Activated T-helper 1 cell treated with anti-CD3 and anti-CD28 coated beads, Interleukin-12 subunit alpha, Interleukin-12 subunit beta, Interleukin-2, Interleukin-4 antibody, amounts not matched to agents 30 ng/mL and 10 ng/mL and 1 ng/mL, durations not matched to agents 14 hours and 24 hours and 36 hours (primary cell): Measurements from ENCODE around the gene SRSF11. TPM values are rescaled to one million over a fixed set of nuclear protein-coding genes. Genes with fewer than 3 reads are reported as not detected.

Source experiments
- DNase-seq: peaks from one replicate; pipeline ENCODE4 v3.0.0; 2021; ENCODE audit warnings: low spot score
- H3K27ac Mint-ChIP-seq: one replicate; pipeline ENCODE4 v1.8.0; 2021; ENCODE audit warnings: mild to moderate bottlenecking, mixed read lengths
- H3K27me3 Mint-ChIP-seq: one replicate; pipeline ENCODE4 v1.8.0; 2022; ENCODE audit warnings: mild to moderate bottlenecking, moderate library complexity, mixed read lengths; ENCODE audit not compliant: insufficient read depth
- H3K36me3 Mint-ChIP-seq: one replicate; pipeline ENCODE4 v1.8.0; 2021; ENCODE audit warnings: low read depth, mixed read lengths
- H3K4me1 Mint-ChIP-seq: one replicate; pipeline ENCODE4 v1.8.0; 2021; ENCODE audit warnings: low read depth, mixed read lengths
- H3K4me3 Mint-ChIP-seq: one replicate; pipeline ENCODE4 v1.8.0; 2021; ENCODE audit warnings: mild to moderate bottlenecking, moderate library complexity, mixed read lengths
- H3K9me3 Mint-ChIP-seq: one replicate; pipeline ENCODE4 v1.8.0; 2021; ENCODE audit warnings: mixed read lengths
- intact Hi-C: fragments of 100-400 bp; cut with micrococcal nuclease; formaldehyde crosslinking; loops from one replicate; pipeline ENCODE4 v1.15.1; 2024
- total RNA-seq: library from RNA; stranded (reverse); gene quantifications from 2 replicates; pipeline ENCODE4 v1.2.3, GENCODE V29; 2022

The SRSF11 gene
- total RNA-seq, 1 donor from 2014 or later: 199 TPM

GRCh38 chr1:70231475-70231874 is 10.3 kb downstream of the SRSF11 start:
- Mint-ChIP-seq H3K27me3 (no peaks in the 10 kb centered on the region), H3K36me3 (peaks cover 59% of the 10 kb centered on the region), H3K4me1 (peaks cover 22% of the 10 kb centered on the region), H3K27ac (no peak overlapping the region), H3K9me3 (no peaks in the 10 kb centered on the region), H3K4me3 (no peak overlapping the region)
- intact Hi-C loops: no loop called here
- DNase-seq: no peak

DNA sequence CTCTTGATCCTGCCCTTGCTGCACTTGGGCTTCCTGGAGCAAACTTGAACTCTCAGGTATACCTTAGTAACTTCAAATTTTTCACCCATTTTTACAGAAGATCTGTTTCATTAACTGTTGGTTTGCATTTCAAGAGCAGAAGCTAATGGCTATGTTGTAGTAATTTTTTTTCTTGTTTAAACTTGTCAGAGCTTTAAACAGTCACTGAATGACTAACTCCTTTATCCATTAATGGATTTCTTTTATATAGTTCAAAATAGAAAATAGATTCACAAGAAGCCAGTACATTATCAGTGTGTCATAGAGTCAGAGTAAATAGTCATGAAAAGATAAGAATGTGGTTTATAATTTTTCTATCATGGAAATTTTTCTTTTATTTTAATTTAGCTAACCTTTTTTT is 13.6 kb downstream of the SRSF11 start:
- DNase-seq: no peak
- no peaks in the 10 kb centered on the region for H3K27me3 Mint-ChIP-seq
- H3K9me3 Mint-ChIP-seq: no peaks in the 10 kb centered on the region
- peaks cover 58% of the 10 kb centered on the region for H3K36me3 Mint-ChIP-seq
- peaks cover 11% of the 10 kb centered on the region for H3K4me1 Mint-ChIP-seq
- no peak overlapping the region for H3K4me3 Mint-ChIP-seq
- intact Hi-C loops: loop anchor here (1.0 kb wide), 1 partner anchor 13 kb away; the partner anchor contains the start of gene SRSF11
- H3K27ac Mint-ChIP-seq: no peak overlapping the region

DNA sequence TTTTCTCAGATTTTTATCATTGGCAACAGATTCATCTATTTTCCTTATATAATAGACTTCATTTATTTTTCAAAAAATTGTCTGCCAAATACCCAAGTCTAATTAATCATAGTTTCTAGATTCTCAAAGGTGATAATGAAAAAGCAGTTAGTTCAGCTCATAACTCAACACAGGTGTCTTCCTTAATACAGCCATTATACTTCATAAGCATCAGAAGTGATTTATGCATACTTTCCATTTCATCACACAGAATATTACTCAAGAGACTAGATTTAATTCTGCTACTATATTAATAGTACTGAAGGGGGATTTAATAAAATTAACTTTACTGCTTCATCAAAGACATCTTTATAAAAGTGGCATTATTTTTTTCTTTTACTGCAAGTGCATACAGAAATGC is 18.8 kb downstream of the SRSF11 start:
- H3K36me3 Mint-ChIP-seq: peaks cover 48% of the 10 kb centered on the region
- no peak overlapping the region for H3K27ac Mint-ChIP-seq

DNA sequence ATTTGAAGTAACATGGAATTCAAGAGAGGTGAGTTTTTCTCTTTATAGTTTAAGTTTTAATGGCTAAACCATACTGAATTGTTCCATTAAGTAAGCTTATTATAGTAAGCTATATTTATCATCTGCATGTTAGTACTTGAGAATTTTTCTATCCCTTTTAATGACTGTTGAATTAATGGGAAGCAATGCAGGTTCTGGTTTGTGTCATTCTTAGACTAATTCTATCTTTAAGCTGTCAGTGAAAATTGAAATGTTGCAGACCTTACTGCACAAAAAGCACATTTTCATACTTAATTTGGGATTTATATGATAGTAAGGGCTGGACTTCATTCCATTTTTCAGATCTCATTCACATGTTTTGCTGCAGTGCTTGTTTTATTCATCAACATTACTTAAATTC is 25.9 kb downstream of the SRSF11 start:
- Mint-ChIP-seq H3K4me3 (no peak overlapping the region), H3K9me3 (no peaks in the 10 kb centered on the region), H3K27me3 (no peaks in the 10 kb centered on the region), H3K36me3 (peaks cover 61% of the 10 kb centered on the region), H3K4me1 (peaks cover 38% of the 10 kb centered on the region), H3K27ac (peak overlapping the region; percentile 27)
- intact Hi-C loops: loop anchor here (5.0 kb wide), 1 partner anchor 265 kb away; no protein-coding TSS in a partner anchor
- DNase-seq: no peak

More for the DNA sequence above, 18.8 kb downstream of the SRSF11 start:
- peaks cover 20% of the 10 kb centered on the region for H3K4me1 Mint-ChIP-seq
- no peak overlapping the region for H3K4me3 Mint-ChIP-seq
- no peaks in the 10 kb centered on the region for H3K9me3 Mint-ChIP-seq
- no peak for DNase-seq
- intact Hi-C loops: no loop called here
- H3K27me3 Mint-ChIP-seq: no peaks in the 10 kb centered on the region

DNA sequence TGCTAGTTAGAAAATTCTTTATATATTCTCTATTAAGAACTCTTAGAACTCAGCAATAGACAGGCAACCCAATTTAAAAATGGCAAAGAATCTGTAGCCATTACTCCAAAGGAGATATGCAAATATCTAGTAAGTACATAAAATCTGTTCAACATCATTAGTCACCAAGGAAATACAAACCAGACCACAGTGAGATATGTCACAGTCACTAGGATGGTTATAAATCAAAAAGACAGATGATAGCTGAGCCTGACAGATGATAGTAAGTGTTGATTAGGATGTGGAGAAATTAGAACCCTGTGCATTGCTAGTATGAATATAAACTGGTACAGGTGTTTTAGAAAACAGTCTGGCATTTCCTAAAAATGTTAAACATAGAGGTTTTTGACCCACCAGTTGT is 26.6 kb downstream of the SRSF11 start:
- Mint-ChIP-seq H3K4me1 (peaks cover 38% of the 10 kb centered on the region), H3K27ac (peak overlapping the region; percentile 5), H3K27me3 (no peaks in the 10 kb centered on the region), H3K9me3 (no peaks in the 10 kb centered on the region), H3K4me3 (no peak overlapping the region), H3K36me3 (peaks cover 63% of the 10 kb centered on the region)
- DNase-seq: no peak
- intact Hi-C loops: loop anchor here (5.0 kb wide), 1 partner anchor 265 kb away; no protein-coding TSS in a partner anchor

GRCh38 chr1:70248729-70249128 is 27.5 kb downstream of the SRSF11 start:
- DNase-seq: no peak
- Mint-ChIP-seq H3K27ac (peak overlapping the region; percentile 24), H3K27me3 (no peaks in the 10 kb centered on the region), H3K4me3 (no peak overlapping the region), H3K4me1 (peaks cover 38% of the 10 kb centered on the region), H3K9me3 (no peaks in the 10 kb centered on the region), H3K36me3 (peaks cover 59% of the 10 kb centered on the region)
- intact Hi-C loops: loop anchor here (5.0 kb wide), 1 partner anchor 264 kb away; no protein-coding TSS in a partner anchor

DNA sequence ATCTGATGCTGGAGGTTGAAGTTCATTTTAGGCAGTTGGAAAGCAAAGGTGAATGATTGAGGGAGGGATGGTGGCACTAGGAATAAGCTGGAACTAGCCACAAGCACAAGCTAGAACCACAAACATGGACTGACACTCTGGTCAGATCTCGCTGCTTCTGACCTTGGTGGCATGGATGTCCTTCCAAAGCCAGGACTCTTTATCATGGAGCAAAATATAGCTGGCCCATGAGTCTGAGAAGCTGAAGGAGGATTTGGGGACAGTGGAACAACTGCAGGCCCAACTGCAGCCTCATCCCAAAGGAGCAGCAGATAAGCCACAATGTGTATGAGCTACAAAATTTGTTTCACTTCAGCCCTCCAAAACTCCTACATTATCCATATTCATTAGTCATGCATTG is 35.5 kb downstream of the SRSF11 start:
- Mint-ChIP-seq H3K27ac (no peak overlapping the region), H3K9me3 (no peaks in the 10 kb centered on the region), H3K4me1 (no peaks in the 10 kb centered on the region), H3K4me3 (no peak overlapping the region), H3K36me3 (peaks cover 9% of the 10 kb centered on the region), H3K27me3 (no peaks in the 10 kb centered on the region)
- DNase-seq: no peak
- intact Hi-C loops: no loop called here

- Mint-ChIP-seq H3K27me3 (no peaks in the 10 kb centered on the region), H3K27ac (no peak overlapping the region)
Measured at GRCh38 chr1:70264839-70265238, 43.7 kb downstream of the SRSF11 start.

GRCh38 chr1:70265946-70266345 is 44.8 kb downstream of the SRSF11 start:
- intact Hi-C loops: no loop called here

More at GRCh38 chr1:70264839-70265238, 43.7 kb downstream of the SRSF11 start:
- intact Hi-C loops: no loop called here
- Mint-ChIP-seq H3K36me3 (peaks cover 28% of the 10 kb centered on the region), H3K4me1 (no peaks in the 10 kb centered on the region), H3K9me3 (no peaks in the 10 kb centered on the region), H3K4me3 (no peak overlapping the region)
- no peak for DNase-seq

DNA sequence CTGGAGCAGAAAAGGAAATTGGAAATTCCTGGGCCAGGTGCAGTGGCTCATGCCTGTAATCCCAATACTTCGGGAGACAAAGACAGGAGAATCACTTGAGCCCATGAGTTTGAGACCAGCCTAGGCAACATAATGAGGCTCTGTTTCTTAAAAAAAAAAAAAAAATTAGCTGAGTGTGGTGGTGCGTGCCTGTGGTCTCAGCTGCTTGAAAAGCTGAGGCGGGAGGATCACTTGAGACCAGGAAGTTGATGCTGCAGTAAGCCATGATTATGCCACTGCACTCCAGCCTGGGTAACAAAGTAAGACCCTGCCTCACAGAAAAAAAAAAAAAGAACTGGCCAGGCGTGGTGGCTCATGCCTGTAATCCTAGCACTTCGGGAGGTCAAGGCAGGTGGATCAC is 56.7 kb downstream of the SRSF11 start:
- intact Hi-C loops: no loop called here
- Mint-ChIP-seq H3K4me3 (no peak overlapping the region), H3K36me3 (peaks cover 29% of the 10 kb centered on the region), H3K27ac (no peak overlapping the region), H3K4me1 (no peaks in the 10 kb centered on the region), H3K27me3 (no peaks in the 10 kb centered on the region), H3K9me3 (no peaks in the 10 kb centered on the region)
- DNase-seq: no peak

More at GRCh38 chr1:70265946-70266345, 44.8 kb downstream of the SRSF11 start:
- no peak for DNase-seq
- Mint-ChIP-seq H3K27me3 (no peaks in the 10 kb centered on the region), H3K36me3 (peaks cover 25% of the 10 kb centered on the region), H3K4me1 (no peaks in the 10 kb centered on the region), H3K4me3 (no peak overlapping the region), H3K27ac (no peak overlapping the region), H3K9me3 (no peaks in the 10 kb centered on the region)

DNA sequence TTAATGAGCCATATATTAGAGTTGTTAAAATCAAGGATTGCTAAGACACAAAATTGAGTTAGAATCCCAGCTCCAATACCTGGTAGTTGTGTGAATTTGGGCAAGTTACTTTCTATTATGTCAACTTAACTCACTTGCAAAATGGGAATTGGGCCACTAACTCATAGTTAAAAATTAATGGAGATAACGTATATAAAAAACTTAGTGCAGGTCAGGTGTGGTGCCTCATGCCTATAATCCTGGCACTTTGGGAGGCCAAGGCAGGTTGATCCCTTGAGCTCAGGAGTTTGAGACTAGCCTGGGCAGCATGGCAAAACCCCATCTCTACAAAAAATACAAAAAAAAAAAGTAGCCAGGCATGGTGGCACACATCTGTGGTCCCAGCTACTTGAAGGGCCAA is 57.5 kb downstream of the SRSF11 start:
- Mint-ChIP-seq H3K4me1 (no peaks in the 10 kb centered on the region), H3K27me3 (no peaks in the 10 kb centered on the region), H3K4me3 (no peak overlapping the region), H3K36me3 (peaks cover 23% of the 10 kb centered on the region), H3K9me3 (no peaks in the 10 kb centered on the region), H3K27ac (no peak overlapping the region)
- DNase-seq: no peak
- intact Hi-C loops: no loop called here

- intact Hi-C loops: no loop called here
- Mint-ChIP-seq H3K9me3 (no peaks in the 10 kb centered on the region), H3K4me3 (no peak overlapping the region), H3K27ac (no peak overlapping the region), H3K4me1 (no peaks in the 10 kb centered on the region), H3K36me3 (peaks cover 12% of the 10 kb centered on the region), H3K27me3 (no peaks in the 10 kb centered on the region)
- DNase-seq: no peak
Measured at GRCh38 chr1:70284366-70284765, 63.2 kb downstream of the SRSF11 start.

DNA sequence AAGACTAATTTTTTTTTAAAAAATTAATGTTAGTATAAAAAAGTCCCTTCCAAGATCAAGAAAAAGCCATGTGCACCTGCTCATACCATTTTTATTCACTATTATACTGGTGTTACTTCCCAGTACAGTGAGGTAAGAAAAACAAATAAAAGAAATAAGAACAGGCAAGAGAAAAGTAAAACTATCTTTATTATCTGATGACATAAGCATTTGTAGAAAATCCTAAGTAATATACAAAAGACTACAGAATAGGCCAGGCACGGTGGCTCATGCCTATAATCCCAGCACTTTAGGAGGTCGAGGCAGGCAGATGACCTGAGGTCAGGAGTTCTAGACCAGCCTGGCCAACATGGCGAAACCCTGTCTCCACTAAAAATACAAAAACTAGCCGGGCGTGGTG is 65.3 kb downstream of the SRSF11 start:
- H3K4me3 Mint-ChIP-seq: no peak overlapping the region
- DNase-seq: no peak
- intact Hi-C loops: no loop called here
- H3K4me1 Mint-ChIP-seq: no peaks in the 10 kb centered on the region
- H3K27me3 Mint-ChIP-seq: no peaks in the 10 kb centered on the region
- no peaks in the 10 kb centered on the region for H3K9me3 Mint-ChIP-seq
- peaks cover 14% of the 10 kb centered on the region for H3K36me3 Mint-ChIP-seq
- no peak overlapping the region for H3K27ac Mint-ChIP-seq

DNA sequence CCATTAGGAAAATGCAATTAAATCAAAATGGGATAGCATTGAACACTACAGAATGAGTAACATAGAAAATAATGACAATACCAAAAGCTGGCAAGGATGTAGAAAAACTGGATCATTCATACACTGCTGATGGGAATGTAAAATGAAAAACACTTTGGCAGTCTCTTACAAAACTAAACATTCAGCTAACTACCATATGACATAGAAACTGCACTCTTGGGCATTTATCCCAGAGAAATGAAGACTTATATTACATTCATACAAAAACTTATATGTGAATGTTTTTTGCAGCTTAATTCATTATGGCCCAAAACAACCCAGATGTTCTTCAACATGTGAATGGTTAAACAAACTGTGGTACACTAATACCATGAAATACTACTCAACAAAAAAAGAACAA is 67.0 kb downstream of the SRSF11 start:
- intact Hi-C loops: no loop called here
- H3K27me3 Mint-ChIP-seq: no peaks in the 10 kb centered on the region
- H3K9me3 Mint-ChIP-seq: no peaks in the 10 kb centered on the region
- H3K4me3 Mint-ChIP-seq: no peak overlapping the region
- no peaks in the 10 kb centered on the region for H3K4me1 Mint-ChIP-seq
- no peak overlapping the region for H3K27ac Mint-ChIP-seq
- no peak for DNase-seq
- peaks cover 15% of the 10 kb centered on the region for H3K36me3 Mint-ChIP-seq
